Activated naive CD4-positive, alpha-beta T cell treated with anti-CD3 and anti-CD28 coated beads, Interleukin-2, amount 50 U/mL, for 72 hours (primary cell): ENCODE measurements around the gene CAMSAP2. TPM values are rescaled to one million over a fixed set of nuclear protein-coding genes. Genes with fewer than 3 reads are reported as not detected.

Source experiments
- ATAC-seq, 2 donors: fragments of 150-1000 bp; cut with Tn5 transposase; 2 replicates each; pipeline ENCODE4 v1.10.0; 2021; ENCODE audit warnings: mild to moderate bottlenecking in 2 of 2, moderate library complexity in 2 of 2
- DNase-seq, 2 donors: peaks; one replicate each; pipeline ENCODE4 v3.0.0; 2021 to 2022; ENCODE audit warnings: low spot score in 2 of 2
- H3K27ac Mint-ChIP-seq, 2 donors: one replicate each; pipeline ENCODE4 v1.8.0; 2022; ENCODE audit warnings: mild to moderate bottlenecking in 2 of 2, mixed read lengths in 2 of 2
- H3K36me3 Mint-ChIP-seq, 2 donors: one replicate each; pipeline ENCODE4 v1.8.0; 2022; ENCODE audit warnings: mixed read lengths in 2 of 2
- H3K9me3 Mint-ChIP-seq, 2 donors: one replicate each; pipeline ENCODE4 v1.8.0; 2022; ENCODE audit warnings: mixed read lengths in 2 of 2
- total RNA-seq, 2 donors: library from RNA; stranded (reverse); gene quantifications; one replicate each; pipeline ENCODE4 v1.2.3, GENCODE V29; 2022

The CAMSAP2 gene
- total RNA-seq, 2 donors from 2014 or later: 3.3 to 3.6 TPM

GRCh38 chr1:200907611-200908097, 169.0 kb downstream of the CAMSAP2 start:
- no peak for DNase-seq
- H3K36me3 Mint-ChIP-seq: peaks cover 0 to 5% of the 10 kb centered on the region in 2 donors
- peak; percentile 17 to 21 for ATAC-seq
- H3K27ac Mint-ChIP-seq: no peak overlapping the region
- H3K9me3 Mint-ChIP-seq: no peaks in the 10 kb centered on the region

- H3K27ac Mint-ChIP-seq: no peak overlapping the region
- DNase-seq (no peak), ATAC-seq (no peak)
- H3K9me3 Mint-ChIP-seq: no peaks in the 10 kb centered on the region
- peaks cover 0 to 5% of the 10 kb centered on the region in 2 donors for H3K36me3 Mint-ChIP-seq
Observed at GRCh38 chr1:200908191-200908868, 169.6 kb downstream of the CAMSAP2 start.

DNA sequence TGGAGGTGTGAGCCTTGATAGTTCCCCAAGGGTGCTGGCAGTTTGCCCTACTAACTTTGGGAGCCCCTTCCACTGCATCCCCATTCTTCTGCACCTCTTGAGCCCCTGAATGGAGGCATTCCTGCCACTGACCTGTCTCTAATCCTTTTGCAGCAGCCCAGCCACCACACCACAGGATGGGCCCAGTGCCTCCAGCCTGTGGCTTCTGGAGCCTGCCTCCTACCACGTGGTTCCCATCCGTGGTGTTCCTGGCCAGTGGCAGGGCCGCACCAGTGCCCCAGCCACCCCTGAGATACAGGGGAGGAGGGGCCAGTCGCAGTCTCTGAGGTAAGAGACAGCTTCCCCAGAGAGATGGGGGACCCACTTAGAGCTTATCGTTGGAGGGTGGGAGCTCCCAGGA, 170.4 kb downstream of the CAMSAP2 start:
- peaks cover 0 to 5% of the 10 kb centered on the region in 2 donors for H3K36me3 Mint-ChIP-seq
- H3K9me3 Mint-ChIP-seq: no peaks in the 10 kb centered on the region
- no peak for ATAC-seq
- no peak for DNase-seq
- no peak overlapping the region for H3K27ac Mint-ChIP-seq

- ATAC-seq (no peak), DNase-seq (no peak)
- H3K9me3 Mint-ChIP-seq: no peaks in the 10 kb centered on the region
- no peak overlapping the region for H3K27ac Mint-ChIP-seq
- peaks cover 0 to 5% of the 10 kb centered on the region in 2 donors for H3K36me3 Mint-ChIP-seq
Observed at GRCh38 chr1:200909757-200910239, 171.1 kb downstream of the CAMSAP2 start.

Other genes starting within 250 kb of the CAMSAP2 start
- gene KIF14, start 118.1 kb upstream of the CAMSAP2 start, total RNA-seq: 10 to 100 TPM; 17.8 to 18.7 TPM
- 10 to 100 TPM; 13.7 to 24.1 TPM for gene DDX59, start 69.0 kb upstream of the CAMSAP2 start, total RNA-seq
- not detected for gene GPR25, start 134.1 kb downstream of the CAMSAP2 start, total RNA-seq
- gene INAVA, start 156.0 kb downstream of the CAMSAP2 start, total RNA-seq: under 1 TPM; 0.09 to 0.88 TPM